CD8-positive, alpha-beta memory T cell (primary cell): ENCODE data around the gene CLRN1. TPM values are rescaled to one million over a fixed set of nuclear protein-coding genes. Genes with fewer than 3 reads are reported as not detected.

Experiments
- CTCF ChIA-PET: fragments of 350-600 bp; sonication (Branson Sonifier 250); formaldehyde crosslinking; loops from one replicate; lab custom pipeline; 2021; ENCODE audit warnings: antibody characterized with exemption; lab: Charles Lee
- POLR2A ChIA-PET: fragments of 350-600 bp; sonication (Branson Sonifier 250); formaldehyde crosslinking; loops from one replicate; lab custom pipeline; 2021; ENCODE audit warnings: antibody characterized with exemption; lab: Charles Lee
- DNase-seq, 5 donors: peaks; one replicate each; pipeline versions ENCODE4 v3.0.0 to v3.0.0-alpha.2; 2020 to 2022; ENCODE audit warnings: mixed read lengths in 1 of 5
- H3K27ac ChIP-seq: one replicate; pipeline ENCODE4 v1.7.0; 2013; ENCODE audit warnings: low read depth, mild to moderate bottlenecking, low read length, moderate library complexity
- H3K27me3 ChIP-seq: 2 replicates; pipeline ENCODE4 v1.7.0; 2013; ENCODE audit warnings: low read length, mild to moderate bottlenecking; ENCODE audit not compliant: insufficient read depth, poor library complexity, severe bottlenecking
- H3K36me3 ChIP-seq: 2 replicates; pipeline ENCODE4 v1.7.0; 2013; ENCODE audit warnings: mild to moderate bottlenecking, low read length, moderate library complexity; ENCODE audit not compliant: insufficient read depth
- H3K4me1 ChIP-seq: 2 replicates; pipeline ENCODE4 v1.7.0; 2013; ENCODE audit warnings: mild to moderate bottlenecking, low read length, moderate library complexity; ENCODE audit not compliant: insufficient read depth
- H3K4me3 ChIP-seq: 2 replicates; pipeline ENCODE4 v1.7.0; 2013; ENCODE audit warnings: mild to moderate bottlenecking, low read length
- H3K9me3 ChIP-seq: 2 replicates; pipeline ENCODE4 v1.7.0; 2013; ENCODE audit warnings: mild to moderate bottlenecking, low read length
- H3K27ac Mint-ChIP-seq, 8 donors: one replicate each; pipeline ENCODE4 v1.8.0; 2020 to 2021; ENCODE audit warnings: mixed read lengths in 8 of 8, mild to moderate bottlenecking in 6 of 8, inconsistent platforms in 3 of 8, moderate library complexity in 3 of 8
- H3K27me3 Mint-ChIP-seq, 2 donors: one replicate each; pipeline ENCODE4 v1.8.0; 2020 to 2021; ENCODE audit warnings: mixed read lengths in 2 of 2, mild to moderate bottlenecking in 1 of 2, moderate library complexity in 1 of 2
- H3K36me3 Mint-ChIP-seq, 3 donors: one replicate each; pipeline ENCODE4 v1.8.0; 2020 to 2021; ENCODE audit warnings: mixed read lengths in 3 of 3, inconsistent platforms in 1 of 3, mild to moderate bottlenecking in 1 of 3
- H3K4me1 Mint-ChIP-seq, 3 donors: one replicate each; pipeline ENCODE4 v1.8.0; 2020 to 2021; ENCODE audit warnings: mixed read lengths in 3 of 3, inconsistent platforms in 1 of 3, mild to moderate bottlenecking in 1 of 3
- H3K4me3 Mint-ChIP-seq, 7 donors: one replicate each; pipeline ENCODE4 v1.8.0; 2020 to 2021; ENCODE audit warnings: mixed read lengths in 7 of 7, mild to moderate bottlenecking in 6 of 7, moderate library complexity in 4 of 7, inconsistent platforms in 2 of 7
- H3K9me3 Mint-ChIP-seq, 5 donors: one replicate each; pipeline ENCODE4 v1.8.0; 2020 to 2022; ENCODE audit warnings: mixed read lengths in 5 of 5, mild to moderate bottlenecking in 3 of 5, moderate library complexity in 2 of 5, inconsistent platforms in 1 of 5
- polyA plus RNA-seq: library from polyadenylated mRNA; unstranded; fragments of 300-500 nt; fragmentation: Illumina TruSeq; gene quantifications from one replicate; pipeline ENCODE4 v1.2.3, GENCODE V29; 2021
- total RNA-seq, 2 experiments: library from RNA; stranded (reverse); gene quantifications; one replicate each; pipeline ENCODE4 v1.2.3, GENCODE V29; 2021

CLRN1 gene
- total and polyA plus RNA-seq, 3 experiments from 2014 or later: not detected

GRCh38 chr3:150876611-150877265 lies 95.8 kb downstream of the CLRN1 start:
- Histone ChIP-seq H3K27ac (no peak overlapping the region), H3K4me3 (no peak overlapping the region), H3K27me3 (no peaks in the 10 kb centered on the region), H3K4me1 (no peaks in the 10 kb centered on the region), H3K36me3 (no peaks in the 10 kb centered on the region), H3K9me3 (no peaks in the 10 kb centered on the region)
- no peak overlapping the region for H3K4me3 Mint-ChIP-seq
- no peak for DNase-seq
- H3K9me3 Mint-ChIP-seq: no peaks in the 10 kb centered on the region
- no peaks in the 10 kb centered on the region for H3K4me1 Mint-ChIP-seq
- peaks cover 0 to 5% of the 10 kb centered on the region in 2 donors for H3K27me3 Mint-ChIP-seq
- POLR2A ChIA-PET: no interaction called here
- H3K36me3 Mint-ChIP-seq: no peaks in the 10 kb centered on the region
- CTCF ChIA-PET: no interaction called here
- H3K27ac Mint-ChIP-seq: no peak overlapping the region

Other genes starting within 250 kb of the CLRN1 start
- gene SIAH2, start 209.6 kb downstream of the CLRN1 start, total RNA-seq: 100 to 1,000 TPM; 111 to 115 TPM
- gene SIAH2, start 209.6 kb downstream of the CLRN1 start, polyA plus RNA-seq: 48.1 TPM
- not detected for gene MINDY4B, start 67.3 kb downstream of the CLRN1 start, total RNA-seq
- gene MINDY4B, start 67.3 kb downstream of the CLRN1 start, polyA plus RNA-seq: not detected
- gene MED12L, start 112.9 kb upstream of the CLRN1 start, total RNA-seq: 1 to 10 TPM; 1.7 to 1.8 TPM
- 0.02 TPM for gene MED12L, start 112.9 kb upstream of the CLRN1 start, polyA plus RNA-seq
- gene GPR171, start 230.5 kb upstream of the CLRN1 start, total RNA-seq: 100 to 1,000 TPM; 179 to 188 TPM
- 264 TPM for gene GPR171, start 230.5 kb upstream of the CLRN1 start, polyA plus RNA-seq